Hepatocyte (in vitro differentiated cells): ENCODE measurements around the gene ZBTB7C. TPM values are rescaled to one million over a fixed set of nuclear protein-coding genes. Genes with fewer than 3 reads are reported as not detected.

Experiments
- DNase-seq: peaks from one replicate; pipeline ENCODE4 v3.0.0-alpha.2; 2016; ENCODE audit warnings: low spot score
- H2AFZ ChIP-seq: fragments of 200-600 bp; sonication (generic); 2 replicates; pipeline ENCODE4 v1.6.0; 2016; ENCODE audit warnings: antibody characterized with exemption, mild to moderate bottlenecking
- H3K27ac ChIP-seq: fragments of 200-600 bp; sonication (generic); 2 replicates; pipeline ENCODE4 v1.5.1; 2016; ENCODE audit warnings: mild to moderate bottlenecking
- H3K27me3 ChIP-seq: fragments of 200-600 bp; sonication (generic); 2 replicates; pipeline ENCODE4 v1.6.1; 2016
- H3K36me3 ChIP-seq: fragments of 200-600 bp; sonication (generic); replicated peaks from 2 replicates; pipeline ENCODE4 v1.5.1; 2016; ENCODE audit warnings: low read depth; ENCODE audit not compliant: insufficient read depth
- H3K4me1 ChIP-seq: fragments of 200-600 bp; sonication (generic); 2 replicates; pipeline ENCODE4 v1.5.1; 2016; ENCODE audit warnings: mild to moderate bottlenecking, moderate library complexity; ENCODE audit not compliant: insufficient read depth
- H3K4me2 ChIP-seq: fragments of 200-600 bp; sonication (generic); 2 replicates; pipeline ENCODE4 v1.6.0; 2016
- H3K4me3 ChIP-seq: fragments of 200-600 bp; sonication (generic); 2 replicates; pipeline ENCODE4 v1.5.1; 2016; ENCODE audit warnings: mild to moderate bottlenecking
- H3K79me2 ChIP-seq: fragments of 200-600 bp; sonication (generic); 2 replicates; pipeline ENCODE4 v1.6.0; 2017; ENCODE audit warnings: mild to moderate bottlenecking
- H3K9me2 ChIP-seq: fragments of 200-600 bp; sonication (generic); replicated peaks from 2 replicates; pipeline ENCODE4 v1.6.0; 2017; ENCODE audit warnings: mild to moderate bottlenecking; ENCODE audit not compliant: insufficient read depth
- H3K9me3 ChIP-seq: fragments of 200-600 bp; sonication (generic); 2 replicates; pipeline ENCODE4 v1.5.1; 2016; ENCODE audit warnings: low read depth, mild to moderate bottlenecking
- H4K20me1 ChIP-seq: fragments of 200-600 bp; sonication (generic); 2 replicates; pipeline ENCODE4 v1.6.0; 2016; ENCODE audit warnings: mild to moderate bottlenecking; ENCODE audit not compliant: insufficient read depth, poor library complexity, severe bottlenecking
- CTCF ChIP-seq: fragments of 200-600 bp; sonication (generic); IDR thresholded peaks from 2 replicates; pipeline ENCODE4 v1.5.1; 2016; ENCODE audit warnings: antibody characterized with exemption, mild to moderate bottlenecking; ENCODE audit not compliant: poor library complexity
- EZH2 ChIP-seq: fragments of 200-600 bp; sonication (generic); IDR thresholded peaks from 2 replicates; pipeline ENCODE4 v1.6.1; 2016; ENCODE audit warnings: antibody characterized with exemption, mild to moderate bottlenecking, borderline replicate concordance
- EZH2phosphoT487 ChIP-seq: fragments of 200-600 bp; sonication (generic); IDR thresholded peaks from one replicate; pipeline ENCODE4 v1.6.1; 2018; ENCODE audit warnings: antibody characterized with exemption, mild to moderate bottlenecking, low read depth, moderate library complexity; ENCODE audit not compliant: unreplicated experiment, severe bottlenecking
- WGBS: methylation state at CpG from one replicate; pipeline ENCODE4 v1.1.6; 2016; ENCODE audit warnings: low lambda C conversion rate; ENCODE audit errors: missing lambda C conversion rate; 5-methylcytosine and 5-hydroxymethylcytosine counted together
- polyA plus RNA-seq: library from polyadenylated mRNA; unstranded; fragments of >200 nt; fragmentation: Nextera tagmentation; extraction: Ambion mirVana; gene quantifications from 2 replicates; pipeline ENCODE4 v1.2.1, GENCODE V29; 2016
- total RNA-seq: library from RNA; depleted of rRNA; stranded (reverse); fragments of >200 nt; gene quantifications from 2 replicates; pipeline ENCODE4 v1.2.3, GENCODE V29; 2014

ZBTB7C gene
- total and polyA plus RNA-seq, 2 experiments from 2014 or later = 0.70 to 1.0 TPM

GRCh38 chr18:48167897-48168253, 241.3 kb downstream of the ZBTB7C start:
- Histone ChIP-seq H3K9me3 (no peaks in the 10 kb centered on the region), H2AFZ (no peak overlapping the region), H3K4me3 (no peak overlapping the region), H4K20me1 (no peaks in the 10 kb centered on the region), H3K4me2 (peak overlapping the region; percentile 30), H3K79me2 (no peaks in the 10 kb centered on the region), H3K9me2 (no peaks in the 10 kb centered on the region), H3K27me3 (no peaks in the 10 kb centered on the region), H3K4me1 (peaks cover 42% of the 10 kb centered on the region), H3K27ac (peak overlapping the region; percentile 64), H3K36me3 (no peaks in the 10 kb centered on the region)
- WGBS = 38% methylated on average over 5 of the region's 5 CpGs
- TF ChIP-seq EZH2phosphoT487 (no peak), EZH2 (no peak), CTCF (no peak)
- peak; percentile 79 for DNase-seq

- no peak overlapping the region for H3K4me3 ChIP-seq
Measured at GRCh38 chr18:48166336-48166875, 242.8 kb downstream of the ZBTB7C start.

GRCh38 chr18:48165111-48165866, 243.9 kb downstream of the ZBTB7C start:
- no peak for TF ChIP-seq CTCF
- no peak for TF ChIP-seq EZH2
- TF ChIP-seq EZH2phosphoT487 = no peak
- peak overlapping the region; percentile 32 for H3K27ac ChIP-seq
- no peaks in the 10 kb centered on the region for H3K27me3 ChIP-seq
- no peak for DNase-seq
- H3K4me3 ChIP-seq = no peak overlapping the region
- H2AFZ ChIP-seq = no peak overlapping the region
- no peaks in the 10 kb centered on the region for H3K9me3 ChIP-seq
- peaks cover 57% of the 10 kb centered on the region for H3K4me1 ChIP-seq
- WGBS = 84% methylated on average over 13 of the region's 13 CpGs
- no peaks in the 10 kb centered on the region for H4K20me1 ChIP-seq
- no peaks in the 10 kb centered on the region for H3K79me2 ChIP-seq
- no peaks in the 10 kb centered on the region for H3K9me2 ChIP-seq
- H3K4me2 ChIP-seq = no peak overlapping the region
- H3K36me3 ChIP-seq = no peaks in the 10 kb centered on the region

More at GRCh38 chr18:48166336-48166875, 242.8 kb downstream of the ZBTB7C start:
- no peaks in the 10 kb centered on the region for H3K36me3 ChIP-seq
- H2AFZ ChIP-seq = no peak overlapping the region
- no peak for DNase-seq
- TF ChIP-seq EZH2phosphoT487 = no peak
- no peak for TF ChIP-seq CTCF
- no peak for TF ChIP-seq EZH2
- no peaks in the 10 kb centered on the region for H4K20me1 ChIP-seq
- H3K9me2 ChIP-seq = no peaks in the 10 kb centered on the region
- H3K4me2 ChIP-seq = no peak overlapping the region
- H3K79me2 ChIP-seq = no peaks in the 10 kb centered on the region
- WGBS = 94% methylated on average over 8 of the region's 8 CpGs
- no peaks in the 10 kb centered on the region for H3K9me3 ChIP-seq
- H3K27ac ChIP-seq = peak overlapping the region; percentile 64
- no peaks in the 10 kb centered on the region for H3K27me3 ChIP-seq
- peaks cover 49% of the 10 kb centered on the region for H3K4me1 ChIP-seq
